ENCODE measurements around the gene ZNF157.
"Not testable (repeated sequence)": the region's sequence is repeated elsewhere in the genome, so short reads cannot be mapped to it uniquely, and the experiment has no call there.

ZNF157 gene

DNA sequence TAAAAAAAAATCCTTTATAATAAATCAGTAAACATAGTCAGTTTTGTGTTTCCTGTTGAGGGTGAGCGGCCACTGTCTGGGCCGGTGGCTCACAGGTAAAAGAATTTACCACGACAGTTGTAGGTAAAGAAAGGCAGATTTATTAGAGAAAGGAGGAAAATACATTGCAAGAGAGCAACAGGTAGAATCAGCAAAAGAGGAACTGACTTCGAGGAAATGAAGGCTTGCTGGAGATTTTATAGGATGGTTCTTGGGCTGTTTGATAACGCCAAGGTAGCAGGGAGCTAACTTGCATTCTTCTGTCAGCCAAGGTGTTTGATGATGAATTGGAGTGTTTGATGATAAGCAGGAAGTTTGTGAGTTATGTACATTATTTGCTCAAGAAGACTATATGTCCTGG is 2.8 kb downstream of the ZNF157 start:
- H3K9me3 ChIP-seq (ENCODE audit: control insufficient read depth, insufficient read depth, low read length) = no peaks in the 10 kb centered on the region
- no peaks in the 10 kb centered on the region for H3K27me3 ChIP-seq (ENCODE audit: control insufficient read depth, insufficient read depth, low read length)
- H3K4me1 ChIP-seq (ENCODE audit: control insufficient read depth, insufficient read depth, low read length) = peaks cover 2% of the 10 kb centered on the region; the same call in 1 of the 2 replicates

DNA sequence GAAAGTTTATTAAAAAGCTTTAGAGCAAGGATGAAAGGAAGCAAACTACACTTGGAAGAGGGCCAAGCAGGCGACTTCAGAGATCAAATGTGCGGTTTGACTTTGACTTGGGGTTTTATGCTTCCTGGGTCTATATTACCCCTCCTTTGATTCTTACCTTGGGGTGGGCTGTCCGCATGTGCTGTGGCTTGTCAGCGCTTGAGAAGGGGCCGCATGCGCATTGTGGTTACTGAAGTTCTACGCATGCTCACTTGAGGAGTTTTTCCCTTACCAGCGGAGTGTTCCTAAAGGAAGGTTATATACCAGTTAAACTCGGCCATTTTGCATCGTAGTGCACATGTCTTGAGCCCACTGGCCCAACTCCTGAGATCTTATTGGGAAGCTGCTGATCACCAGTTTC is 9.9 kb downstream of the ZNF157 start:
- H3K27ac ChIP-seq (ENCODE audit: low read depth, low read length) = no peak overlapping the region
- H3K4me1 ChIP-seq (ENCODE audit: control insufficient read depth, insufficient read depth, low read length) = peaks cover 20% of the 10 kb centered on the region
- no peaks in the 10 kb centered on the region for H3K9me3 ChIP-seq (ENCODE audit: control insufficient read depth, insufficient read depth, low read length)
- H3K4me3 ChIP-seq (ENCODE audit: low read depth, low read length) = no peak overlapping the region
- no peak overlapping the region for H3K9ac ChIP-seq (ENCODE audit: low read depth, low read length)
- no peaks in the 10 kb centered on the region for H3K36me3 ChIP-seq (ENCODE audit: control insufficient read depth, insufficient read depth, low read length)
- no peaks in the 10 kb centered on the region for H3K27me3 ChIP-seq (ENCODE audit: control insufficient read depth, insufficient read depth, low read length)

More for the DNA sequence above, 2.8 kb downstream of the ZNF157 start:
- Histone ChIP-seq H3K4me3 (ENCODE audit: low read depth, low read length) (no peak overlapping the region), H3K36me3 (ENCODE audit: control insufficient read depth, insufficient read depth, low read length) (no peaks in the 10 kb centered on the region), H3K27ac (ENCODE audit: low read depth, low read length) (no peak overlapping the region), H3K9ac (ENCODE audit: low read depth, low read length) (no peak overlapping the region)

DNA sequence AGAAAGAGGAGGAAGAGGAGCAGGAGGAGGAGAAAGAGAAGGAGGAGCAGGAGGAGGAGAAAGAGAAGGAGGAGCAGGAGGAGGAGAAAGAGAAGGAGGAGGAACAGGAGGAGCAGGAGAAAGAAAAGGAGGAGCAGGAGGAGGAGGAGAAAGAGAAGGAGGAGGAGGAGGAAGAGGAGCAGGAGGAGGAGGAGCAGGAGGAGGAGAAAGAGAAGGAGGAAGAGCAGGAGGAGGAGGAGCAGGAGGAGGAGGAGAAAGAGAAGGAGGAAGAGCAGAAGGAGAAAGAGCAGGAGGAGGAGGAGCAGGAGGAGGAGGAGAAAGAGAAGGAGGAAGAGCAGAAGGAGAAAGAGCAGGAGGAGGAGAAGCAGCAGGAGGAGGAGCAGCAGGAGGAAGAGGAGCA is 10.5 kb downstream of the ZNF157 start:
- H3K36me3 ChIP-seq (ENCODE audit: control insufficient read depth, insufficient read depth, low read length); H3K4me3 ChIP-seq (ENCODE audit: low read depth, low read length): not testable (repeated sequence)
- peaks cover 20% of the 10 kb centered on the region for H3K4me1 ChIP-seq (ENCODE audit: control insufficient read depth, insufficient read depth, low read length)

DNA sequence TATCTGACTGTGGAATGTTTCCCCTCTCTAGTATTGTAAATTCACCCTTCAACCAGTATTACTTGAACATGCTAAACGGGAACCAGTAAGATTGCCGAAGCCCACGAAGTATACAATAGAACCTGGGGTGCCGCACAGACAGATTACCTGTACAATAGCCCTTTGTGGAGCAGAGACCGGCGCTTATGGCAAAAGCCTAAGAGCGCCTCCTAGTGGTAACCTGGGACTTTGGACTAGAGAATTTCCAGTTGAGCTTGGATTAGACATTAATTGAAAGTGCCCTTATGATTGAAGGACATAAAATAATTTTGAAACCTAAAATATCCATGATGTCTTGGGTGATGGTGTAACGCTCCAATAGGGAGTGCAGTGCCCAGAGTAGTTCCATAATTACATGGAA is 14.1 kb downstream of the ZNF157 start:
- H3K4me3 ChIP-seq (ENCODE audit: low read depth, low read length) = no peak overlapping the region

More for the DNA sequence above, 10.5 kb downstream of the ZNF157 start:
- H3K27ac ChIP-seq (ENCODE audit: low read depth, low read length); H3K27me3 ChIP-seq (ENCODE audit: control insufficient read depth, insufficient read depth, low read length); H3K9ac ChIP-seq (ENCODE audit: low read depth, low read length); H3K9me3 ChIP-seq (ENCODE audit: control insufficient read depth, insufficient read depth, low read length): not testable (repeated sequence)

DNA sequence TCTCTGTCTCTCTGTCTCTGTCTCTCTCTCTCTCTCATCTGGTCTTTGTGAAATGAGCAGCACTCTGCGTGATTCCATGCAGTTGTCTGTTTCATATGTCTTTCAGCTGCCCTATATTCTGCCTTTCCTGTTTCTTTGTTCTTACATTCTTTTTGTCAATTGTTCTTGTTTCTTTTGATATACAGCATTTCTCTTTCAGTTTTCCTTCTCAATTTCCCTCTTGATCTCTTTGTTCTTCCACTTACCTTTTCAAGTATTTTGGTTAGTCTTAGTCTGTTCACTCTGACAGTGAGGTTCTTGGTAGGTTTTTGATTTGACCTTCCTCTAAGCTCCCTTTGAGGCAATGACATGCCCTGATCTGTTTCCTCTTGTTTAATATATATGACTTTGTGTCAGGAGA is 20.4 kb downstream of the ZNF157 start:
- no peak overlapping the region for H3K27ac ChIP-seq (ENCODE audit: low read depth, low read length)
- no peaks in the 10 kb centered on the region for H3K36me3 ChIP-seq (ENCODE audit: control insufficient read depth, insufficient read depth, low read length)
- peaks cover 3% of the 10 kb centered on the region; the same call in 1 of the 2 replicates for H3K9me3 ChIP-seq (ENCODE audit: control insufficient read depth, insufficient read depth, low read length)
- no peaks in the 10 kb centered on the region for H3K27me3 ChIP-seq (ENCODE audit: control insufficient read depth, insufficient read depth, low read length)
- no peak overlapping the region for H3K9ac ChIP-seq (ENCODE audit: low read depth, low read length)
- H3K4me1 ChIP-seq (ENCODE audit: control insufficient read depth, insufficient read depth, low read length) = no peaks in the 10 kb centered on the region
- no peak overlapping the region for H3K4me3 ChIP-seq (ENCODE audit: low read depth, low read length)

More for the DNA sequence above, 14.1 kb downstream of the ZNF157 start:
- H3K9ac ChIP-seq (ENCODE audit: low read depth, low read length) = no peak overlapping the region
- no peak overlapping the region for H3K27ac ChIP-seq (ENCODE audit: low read depth, low read length)
- H3K4me1 ChIP-seq (ENCODE audit: control insufficient read depth, insufficient read depth, low read length) = peaks cover 18% of the 10 kb centered on the region
- no peaks in the 10 kb centered on the region for H3K36me3 ChIP-seq (ENCODE audit: control insufficient read depth, insufficient read depth, low read length)
- H3K9me3 ChIP-seq (ENCODE audit: control insufficient read depth, insufficient read depth, low read length) = no peaks in the 10 kb centered on the region
- H3K27me3 ChIP-seq (ENCODE audit: control insufficient read depth, insufficient read depth, low read length) = no peaks in the 10 kb centered on the region

DNA sequence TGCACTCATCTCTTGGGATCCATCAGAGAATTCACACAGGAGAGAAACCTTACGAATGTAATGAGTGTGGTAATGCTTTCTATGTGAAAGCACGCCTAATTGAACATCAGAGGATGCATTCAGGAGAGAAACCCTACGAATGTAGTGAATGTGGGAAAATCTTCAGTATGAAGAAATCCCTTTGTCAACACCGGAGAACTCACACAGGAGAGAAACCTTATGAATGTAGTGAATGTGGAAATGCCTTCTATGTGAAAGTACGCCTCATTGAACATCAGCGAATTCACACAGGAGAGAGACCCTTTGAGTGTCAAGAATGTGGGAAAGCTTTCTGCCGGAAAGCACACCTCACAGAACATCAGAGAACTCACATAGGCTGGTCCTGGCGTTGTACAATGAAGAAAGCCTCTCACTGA is 42.8 kb downstream of the ZNF157 start:
- peaks cover 46% of the 10 kb centered on the region for H3K9me3 ChIP-seq (ENCODE audit: control insufficient read depth, insufficient read depth, low read length)
- H3K9ac ChIP-seq (ENCODE audit: low read depth, low read length) = no peak overlapping the region
- no peaks in the 10 kb centered on the region; the same call in 1 of the 2 replicates for H3K36me3 ChIP-seq (ENCODE audit: control insufficient read depth, insufficient read depth, low read length)
- no peak overlapping the region for H3K27ac ChIP-seq (ENCODE audit: low read depth, low read length)
- no peaks in the 10 kb centered on the region for H3K4me1 ChIP-seq (ENCODE audit: control insufficient read depth, insufficient read depth, low read length)
- no peak overlapping the region for H3K4me3 ChIP-seq (ENCODE audit: low read depth, low read length)
- H3K27me3 ChIP-seq (ENCODE audit: control insufficient read depth, insufficient read depth, low read length) = no peaks in the 10 kb centered on the region

DNA sequence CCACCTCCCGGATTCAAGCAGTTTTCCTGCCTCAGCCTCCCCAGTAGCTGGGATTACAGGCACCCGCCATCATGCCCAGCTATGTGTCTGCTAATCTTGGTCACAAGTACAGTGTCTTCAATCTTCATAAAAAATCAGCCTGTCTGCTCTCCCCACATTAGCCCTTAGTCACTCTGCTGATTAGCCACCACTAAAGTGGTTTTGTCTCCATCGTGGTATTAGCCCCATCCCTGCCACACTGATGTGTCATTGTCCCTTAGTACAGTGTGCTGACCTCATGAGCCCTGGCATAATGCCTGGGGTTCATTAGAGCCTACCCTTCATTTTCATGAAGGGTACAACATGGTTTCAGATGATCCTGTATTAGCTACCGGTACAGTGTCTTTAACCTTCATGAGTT is 49.9 kb downstream of the ZNF157 start:
- Histone ChIP-seq H3K36me3 (ENCODE audit: control insufficient read depth, insufficient read depth, low read length) (no peaks in the 10 kb centered on the region), H3K27ac (ENCODE audit: low read depth, low read length) (no peak overlapping the region), H3K9me3 (ENCODE audit: control insufficient read depth, insufficient read depth, low read length) (peaks cover 24% of the 10 kb centered on the region), H3K9ac (ENCODE audit: low read depth, low read length) (no peak overlapping the region), H3K27me3 (ENCODE audit: control insufficient read depth, insufficient read depth, low read length) (no peaks in the 10 kb centered on the region), H3K4me1 (ENCODE audit: control insufficient read depth, insufficient read depth, low read length) (no peaks in the 10 kb centered on the region), H3K4me3 (ENCODE audit: low read depth, low read length) (no peak overlapping the region)

GRCh38 chrX:47420962-47421361 is 50.6 kb downstream of the ZNF157 start:
- H3K4me1 ChIP-seq (ENCODE audit: control insufficient read depth, insufficient read depth, low read length) = no peaks in the 10 kb centered on the region

DNA sequence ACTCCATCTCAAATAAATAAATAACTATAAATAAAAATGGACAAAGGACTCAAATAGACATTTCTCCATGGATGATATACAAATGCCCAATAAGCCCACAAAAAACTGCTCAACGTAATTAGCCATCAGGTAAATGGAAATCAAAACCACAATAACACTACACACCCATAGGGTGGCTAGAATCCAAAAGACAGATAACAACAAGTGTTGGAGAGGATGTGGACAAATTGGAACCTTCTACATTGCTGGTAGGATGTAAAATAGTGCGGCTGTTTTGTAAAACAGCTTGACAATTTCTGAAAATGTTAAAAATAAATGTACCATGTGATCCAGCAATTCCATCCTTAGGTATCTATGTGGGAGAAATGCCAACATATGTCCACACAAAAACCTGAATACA is 52.1 kb downstream of the ZNF157 start:
- H3K9ac ChIP-seq (ENCODE audit: low read depth, low read length) = no peak overlapping the region
- H3K4me3 ChIP-seq (ENCODE audit: low read depth, low read length) = no peak overlapping the region
- no peaks in the 10 kb centered on the region for H3K4me1 ChIP-seq (ENCODE audit: control insufficient read depth, insufficient read depth, low read length)
- no peak overlapping the region for H3K27ac ChIP-seq (ENCODE audit: low read depth, low read length)
- H3K36me3 ChIP-seq (ENCODE audit: control insufficient read depth, insufficient read depth, low read length) = no peaks in the 10 kb centered on the region
- H3K9me3 ChIP-seq (ENCODE audit: control insufficient read depth, insufficient read depth, low read length) = peaks cover 27% of the 10 kb centered on the region
- H3K27me3 ChIP-seq (ENCODE audit: control insufficient read depth, insufficient read depth, low read length) = no peaks in the 10 kb centered on the region

More at GRCh38 chrX:47420962-47421361, 50.6 kb downstream of the ZNF157 start:
- no peaks in the 10 kb centered on the region for H3K36me3 ChIP-seq (ENCODE audit: control insufficient read depth, insufficient read depth, low read length)
- no peak overlapping the region for H3K27ac ChIP-seq (ENCODE audit: low read depth, low read length)
- peaks cover 24% of the 10 kb centered on the region for H3K9me3 ChIP-seq (ENCODE audit: control insufficient read depth, insufficient read depth, low read length)
- no peak overlapping the region for H3K9ac ChIP-seq (ENCODE audit: low read depth, low read length)
- H3K27me3 ChIP-seq (ENCODE audit: control insufficient read depth, insufficient read depth, low read length) = no peaks in the 10 kb centered on the region
- no peak overlapping the region for H3K4me3 ChIP-seq (ENCODE audit: low read depth, low read length)

- H3K4me3 ChIP-seq (ENCODE audit: low read depth, low read length) = no peak overlapping the region
- H3K27ac ChIP-seq (ENCODE audit: low read depth, low read length) = no peak overlapping the region
- H3K27me3 ChIP-seq (ENCODE audit: control insufficient read depth, insufficient read depth, low read length) = no peaks in the 10 kb centered on the region
- H3K9ac ChIP-seq (ENCODE audit: low read depth, low read length) = no peak overlapping the region
- H3K4me1 ChIP-seq (ENCODE audit: control insufficient read depth, insufficient read depth, low read length) = no peaks in the 10 kb centered on the region
- H3K36me3 ChIP-seq (ENCODE audit: control insufficient read depth, insufficient read depth, low read length) = no peaks in the 10 kb centered on the region
- peaks cover 22% of the 10 kb centered on the region for H3K9me3 ChIP-seq (ENCODE audit: control insufficient read depth, insufficient read depth, low read length)
Measured at GRCh38 chrX:47430925-47431324, 60.5 kb downstream of the ZNF157 start.

GRCh38 chrX:47446431-47446830 is 76.1 kb downstream of the ZNF157 start:
- Histone ChIP-seq H3K4me3 (ENCODE audit: low read depth, low read length) (no peak overlapping the region), H3K27ac (ENCODE audit: low read depth, low read length) (peak overlapping the region; percentile 29), H3K36me3 (ENCODE audit: control insufficient read depth, insufficient read depth, low read length) (peaks cover 7% of the 10 kb centered on the region), H3K9me3 (ENCODE audit: control insufficient read depth, insufficient read depth, low read length) (peaks cover 65% of the 10 kb centered on the region), H3K4me1 (ENCODE audit: control insufficient read depth, insufficient read depth, low read length) (no peaks in the 10 kb centered on the region), H3K9ac (ENCODE audit: low read depth, low read length) (no peak overlapping the region), H3K27me3 (ENCODE audit: control insufficient read depth, insufficient read depth, low read length) (no peaks in the 10 kb centered on the region)

DNA sequence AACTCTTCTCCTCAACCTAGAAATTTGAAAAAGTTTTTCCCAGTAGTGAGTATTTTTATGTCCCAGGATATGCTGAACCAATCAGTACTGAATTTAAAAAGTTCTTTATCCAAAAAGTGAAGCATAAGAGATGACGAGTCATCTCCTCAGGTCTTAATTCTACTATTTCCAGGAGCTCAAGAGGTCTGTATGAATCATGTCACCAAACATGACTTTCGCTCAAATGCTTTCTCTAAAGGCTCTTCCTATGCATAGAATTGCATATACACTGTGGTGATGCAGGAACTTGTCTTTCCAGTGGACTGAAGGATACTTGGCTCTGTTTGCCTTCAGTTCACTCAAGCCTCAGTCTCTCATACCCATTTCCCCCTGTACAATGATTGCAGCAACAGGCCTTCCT is 76.6 kb downstream of the ZNF157 start:
- H3K36me3 ChIP-seq (ENCODE audit: control insufficient read depth, insufficient read depth, low read length) = peaks cover 7% of the 10 kb centered on the region
- no peaks in the 10 kb centered on the region for H3K27me3 ChIP-seq (ENCODE audit: control insufficient read depth, insufficient read depth, low read length)
- H3K9ac ChIP-seq (ENCODE audit: low read depth, low read length) = no peak overlapping the region
- no peak overlapping the region for H3K4me3 ChIP-seq (ENCODE audit: low read depth, low read length)
- H3K9me3 ChIP-seq (ENCODE audit: control insufficient read depth, insufficient read depth, low read length) = peaks cover 62% of the 10 kb centered on the region
- no peak overlapping the region for H3K27ac ChIP-seq (ENCODE audit: low read depth, low read length)
- H3K4me1 ChIP-seq (ENCODE audit: control insufficient read depth, insufficient read depth, low read length) = no peaks in the 10 kb centered on the region
